Measurements from ENCODE around the gene RGS3.

Gene RGS3

DNA sequence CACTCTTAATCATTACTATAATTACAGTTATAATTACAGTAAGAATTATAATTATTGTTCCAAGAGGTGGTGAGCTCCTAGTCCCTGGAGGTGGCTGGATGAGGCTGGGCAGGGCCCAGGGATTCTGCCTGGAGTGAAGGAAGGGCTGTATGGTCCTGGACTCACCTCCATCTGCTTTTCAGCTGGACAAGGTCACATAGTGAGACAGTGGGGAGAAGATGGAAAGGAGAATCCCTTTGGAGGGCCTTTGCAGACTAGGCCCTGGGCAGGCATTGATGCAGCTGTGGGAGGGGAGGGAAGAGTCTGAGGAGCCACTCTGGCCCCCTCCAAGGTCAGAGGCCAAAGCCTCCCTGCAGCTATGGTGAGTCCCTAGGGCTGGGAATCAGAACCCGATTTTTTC is 125.4 kb downstream of the RGS3 start:
- DNase-seq = no peak

GRCh38 chr9:113589407-113589806 is 125.9 kb downstream of the RGS3 start:
- DNase-seq = no peak

GRCh38 chr9:113589890-113590289 is 126.4 kb downstream of the RGS3 start:
- peak; percentile 39 for DNase-seq

DNA sequence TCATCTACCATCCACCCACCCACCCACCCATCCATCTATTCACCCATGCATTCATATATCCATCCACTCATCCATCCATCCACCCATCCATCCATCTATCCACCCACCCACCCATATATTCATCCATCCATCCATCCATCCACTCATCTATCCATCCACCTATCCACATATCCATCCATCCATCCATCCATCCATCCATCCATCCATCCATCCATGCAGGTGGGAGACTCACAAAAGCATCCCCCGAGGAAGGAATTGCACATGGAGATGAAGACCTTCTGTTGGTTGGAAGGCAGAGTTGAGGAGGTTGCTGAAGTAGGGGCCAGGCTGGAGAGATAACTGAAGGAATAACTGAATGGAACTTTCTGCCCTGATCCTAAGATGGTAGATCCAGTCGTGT is 126.9 kb downstream of the RGS3 start:
- DNase-seq = no peak

- peak; percentile 56 for DNase-seq
Measured at GRCh38 chr9:113590991-113591898, 127.7 kb downstream of the RGS3 start.

GRCh38 chr9:113591899-113592625 is 128.5 kb downstream of the RGS3 start:
- no peak for DNase-seq

- no peak for DNase-seq
Measured at GRCh38 chr9:113592876-113593575, 129.5 kb downstream of the RGS3 start.

GRCh38 chr9:113593682-113594281 is 130.3 kb downstream of the RGS3 start:
- DNase-seq = peak; percentile 98

GRCh38 chr9:113594484-113595299 is 131.2 kb downstream of the RGS3 start:
- DNase-seq = no peak

- no peak for DNase-seq
Measured at GRCh38 chr9:113596616-113597320, 133.2 kb downstream of the RGS3 start.

DNA sequence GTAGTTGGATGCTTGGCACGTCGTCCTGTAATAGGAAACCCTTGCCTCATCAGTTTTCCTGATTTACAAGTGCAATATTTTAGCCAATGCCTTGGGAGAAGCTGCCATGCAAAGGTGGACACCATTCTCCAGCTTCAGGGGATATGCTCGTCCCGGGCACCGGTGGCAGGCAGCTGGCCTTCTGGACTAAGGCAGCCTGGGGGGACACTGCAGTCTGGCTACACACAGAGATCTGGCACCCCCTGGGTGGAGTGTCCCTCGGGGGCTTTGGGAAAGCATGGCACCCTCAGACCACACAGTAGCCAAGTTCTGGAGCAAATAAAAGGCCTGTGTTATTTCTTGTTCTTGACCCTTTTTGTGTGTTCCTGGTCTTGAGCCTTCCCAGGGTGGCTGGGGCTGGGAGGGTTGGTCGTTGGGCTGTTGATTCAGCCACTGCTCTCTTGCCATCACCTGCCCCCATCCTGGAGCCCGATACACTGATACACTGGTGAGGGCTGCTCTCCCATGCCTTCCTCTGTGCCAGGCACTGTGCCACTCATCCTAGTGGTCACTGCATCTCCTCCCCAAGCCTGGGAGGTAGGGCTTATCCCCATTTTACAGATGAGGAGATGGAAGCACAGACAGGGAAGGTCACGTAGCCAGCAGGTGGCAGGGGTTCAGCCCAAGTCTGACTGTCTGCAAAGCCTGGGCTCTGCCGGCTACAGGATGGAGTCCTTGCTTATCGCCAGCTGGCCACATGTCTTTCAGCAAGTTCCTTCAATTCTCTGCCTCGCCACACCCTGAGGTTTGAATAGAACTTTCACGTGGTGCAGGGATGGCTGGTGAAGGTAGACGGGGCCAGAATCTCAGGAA is 134.1 kb downstream of the RGS3 start:
- DNase-seq = no peak

- no peak for DNase-seq
Measured at GRCh38 chr9:113598451-113598850, 134.9 kb downstream of the RGS3 start.

GRCh38 chr9:113598883-113599282 is 135.4 kb downstream of the RGS3 start:
- no peak for DNase-seq

DNA sequence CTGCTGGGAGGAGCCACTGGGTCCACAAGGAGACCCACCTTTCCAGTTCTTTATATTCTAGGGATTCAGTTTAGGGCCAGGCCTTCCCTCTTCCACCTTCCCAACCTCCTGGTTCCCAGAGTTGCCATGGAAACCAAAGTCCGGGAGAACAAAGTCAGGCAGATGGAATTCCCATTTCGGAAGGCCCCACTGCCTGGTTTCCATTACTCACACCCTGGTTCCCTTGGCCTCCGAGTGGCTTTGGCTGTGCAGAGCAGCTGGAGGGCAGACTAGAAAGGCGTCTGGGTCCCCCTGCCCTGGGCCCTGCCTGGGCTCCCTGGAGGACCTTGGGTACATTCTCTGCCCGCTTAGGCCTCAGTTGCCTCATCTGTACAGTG is 136.1 kb downstream of the RGS3 start:
- DNase-seq = peak; percentile 94

- DNase-seq = peak; percentile 48
Measured at GRCh38 chr9:113600023-113600823, 136.7 kb downstream of the RGS3 start.

GRCh38 chr9:113600871-113601614 is 137.5 kb downstream of the RGS3 start:
- no peak for DNase-seq

- DNase-seq = no peak
Measured at GRCh38 chr9:113601656-113602055, 138.1 kb downstream of the RGS3 start.
